Raji (cell line): ENCODE measurements around the gene BMP6.

Experiments used
- POLR2A ChIP-seq: IDR thresholded peaks from 2 replicates; pipeline ENCODE4 v1.6.1; 2011; ENCODE audit warnings: low read depth, low read length, control low read depth; ENCODE audit not compliant: insufficient read depth

Gene BMP6

GRCh38 chr6:7697820-7698623 is 27.9 kb upstream of the BMP6 start:
- TF ChIP-seq POLR2A = no peak

- no peak for TF ChIP-seq POLR2A
These were observed 24.6 kb upstream of the BMP6 start for GRCh38 chr6:7701212-7701834.

- TF ChIP-seq POLR2A = no peak
These were observed 22.7 kb upstream of the BMP6 start for GRCh38 chr6:7703148-7703680.

GRCh38 chr6:7705483-7705882 is 20.4 kb upstream of the BMP6 start:
- TF ChIP-seq POLR2A = no peak

GRCh38 chr6:7706269-7706668 is 19.6 kb upstream of the BMP6 start:
- TF ChIP-seq POLR2A = no peak

DNA sequence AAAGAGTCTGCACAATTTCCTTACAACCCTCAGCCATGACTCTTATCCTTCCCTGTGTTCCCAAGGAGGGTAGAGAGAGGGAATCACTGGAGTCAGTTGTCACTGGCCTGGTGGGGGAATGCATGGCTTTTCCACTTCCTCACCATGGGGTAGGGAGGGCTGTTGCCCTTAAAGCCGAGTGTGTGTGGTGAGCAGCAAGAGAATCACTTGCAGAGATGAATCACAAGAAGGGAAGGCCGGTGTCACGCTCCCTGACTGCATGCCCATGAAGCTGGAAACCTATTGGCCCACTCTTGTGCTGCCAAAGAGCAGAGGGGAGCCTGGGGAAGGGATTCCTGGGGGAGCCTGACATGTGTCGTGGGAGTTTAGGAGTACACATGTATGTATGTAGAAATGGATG is 18.1 kb upstream of the BMP6 start:
- no peak for TF ChIP-seq POLR2A

DNA sequence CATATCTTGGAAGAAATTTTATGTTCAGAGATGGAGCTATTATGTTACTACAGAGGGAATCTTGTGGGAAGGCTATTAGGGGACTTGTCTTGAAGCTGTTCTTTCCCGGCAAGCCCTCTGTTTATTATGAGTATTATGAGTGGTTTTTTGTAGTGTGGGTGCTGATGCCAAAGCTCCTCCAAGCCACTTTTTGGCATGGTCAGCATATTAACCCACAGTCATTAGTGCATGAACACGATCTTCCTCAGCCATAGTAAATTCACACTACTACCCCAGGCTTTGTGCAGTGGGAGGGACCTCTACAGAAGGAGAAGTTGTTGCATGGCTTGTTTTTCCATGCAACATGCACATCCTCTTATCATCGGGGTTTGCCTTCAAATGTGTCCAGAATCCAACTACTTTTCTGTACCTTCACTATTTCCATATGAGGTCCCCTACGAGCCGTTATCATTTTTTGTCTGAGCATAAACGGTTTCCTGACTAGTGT is 6.5 kb upstream of the BMP6 start:
- TF ChIP-seq POLR2A = no peak

- no peak for TF ChIP-seq POLR2A
These were observed 5.6 kb upstream of the BMP6 start for GRCh38 chr6:7720346-7720745.

GRCh38 chr6:7721649-7722048 is 4.2 kb upstream of the BMP6 start:
- no peak for TF ChIP-seq POLR2A

DNA sequence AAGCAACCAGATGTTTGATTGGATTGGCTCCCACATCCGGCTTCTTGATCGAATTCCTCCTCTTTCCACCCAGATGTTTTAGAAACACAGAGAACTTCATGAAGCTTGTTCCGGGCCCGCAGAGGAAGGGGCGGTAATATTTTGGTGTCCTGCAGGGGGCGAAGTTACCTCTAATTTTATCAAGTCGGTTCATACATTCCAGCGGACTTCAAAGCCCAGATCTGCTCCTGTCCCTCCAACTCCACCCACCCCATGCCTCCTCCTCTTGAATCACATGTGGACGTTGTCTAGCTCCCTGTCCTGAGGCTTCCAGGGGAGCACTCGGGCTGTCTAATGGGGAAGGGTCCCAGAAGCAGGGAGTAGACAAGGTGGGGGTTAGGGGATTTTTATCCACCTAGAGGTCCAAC is 2.9 kb upstream of the BMP6 start:
- no peak for TF ChIP-seq POLR2A

DNA sequence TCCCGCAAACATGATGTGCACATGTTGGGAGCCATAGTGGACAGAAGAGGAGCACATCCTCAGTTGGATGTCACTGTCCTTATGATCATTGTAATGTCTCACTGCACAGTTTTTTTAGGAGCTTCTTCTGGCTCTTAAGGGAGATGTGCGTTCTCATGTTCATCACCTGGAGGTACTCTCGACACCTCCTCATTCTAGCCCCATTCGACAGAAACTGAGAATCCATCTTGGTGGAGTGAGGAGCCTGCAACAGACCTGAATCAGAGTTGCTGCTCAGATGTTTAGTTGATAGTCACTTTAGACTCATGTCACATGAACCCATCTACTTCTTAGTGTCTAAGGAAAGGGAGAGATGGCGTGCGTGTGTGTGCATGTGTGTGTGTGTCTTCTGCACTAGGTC is 2.3 kb upstream of the BMP6 start:
- no peak for TF ChIP-seq POLR2A

DNA sequence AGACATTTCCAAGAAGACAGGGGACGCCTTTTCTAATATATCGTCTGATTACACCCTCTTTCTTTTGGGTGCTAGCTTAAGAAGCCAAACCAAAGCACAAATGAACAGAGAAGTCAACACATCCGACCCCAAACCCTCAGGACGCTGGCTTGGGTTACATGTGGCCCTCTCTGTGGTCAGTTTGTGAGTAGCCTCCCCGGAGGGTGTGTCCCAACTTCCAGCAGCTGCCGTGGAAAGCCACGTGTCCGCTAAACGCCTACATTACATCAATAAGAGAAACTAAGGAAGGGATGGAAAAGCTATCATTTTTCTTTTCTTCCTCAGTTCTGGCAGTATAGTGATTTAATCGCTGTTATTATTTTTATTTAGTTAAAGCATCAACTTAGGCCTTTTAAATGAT is 487 bp upstream of the BMP6 start:
- no peak for TF ChIP-seq POLR2A

GRCh38 chr6:7726416-7727085 is 652 bp downstream of the BMP6 start:
- TF ChIP-seq POLR2A = no peak

GRCh38 chr6:7727086-7727945 is 1.4 kb downstream of the BMP6 start:
- no peak for TF ChIP-seq POLR2A

- no peak for TF ChIP-seq POLR2A
These were observed 2.3 kb downstream of the BMP6 start for GRCh38 chr6:7727946-7728854.
